ENCODE results near the gene SGCA.

SGCA gene

DNA sequence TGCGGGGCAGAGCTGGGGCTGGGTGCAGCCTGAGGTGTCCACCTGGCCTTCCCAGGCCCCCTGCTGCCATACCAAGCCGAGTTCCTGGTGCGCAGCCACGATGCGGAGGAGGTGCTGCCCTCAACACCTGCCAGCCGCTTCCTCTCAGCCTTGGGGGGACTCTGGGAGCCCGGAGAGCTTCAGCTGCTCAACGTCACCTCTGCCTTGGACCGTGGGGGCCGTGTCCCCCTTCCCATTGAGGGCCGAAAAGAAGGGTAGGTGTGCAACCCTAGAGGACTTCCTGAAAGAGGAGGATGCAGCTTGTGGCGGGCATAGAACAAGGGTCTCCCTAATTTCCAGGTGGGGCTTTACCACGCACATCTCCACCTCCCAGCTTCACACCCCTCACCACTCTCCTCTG lies 2.5 kb downstream of the SGCA start:
- no peak for DNase-seq

DNA sequence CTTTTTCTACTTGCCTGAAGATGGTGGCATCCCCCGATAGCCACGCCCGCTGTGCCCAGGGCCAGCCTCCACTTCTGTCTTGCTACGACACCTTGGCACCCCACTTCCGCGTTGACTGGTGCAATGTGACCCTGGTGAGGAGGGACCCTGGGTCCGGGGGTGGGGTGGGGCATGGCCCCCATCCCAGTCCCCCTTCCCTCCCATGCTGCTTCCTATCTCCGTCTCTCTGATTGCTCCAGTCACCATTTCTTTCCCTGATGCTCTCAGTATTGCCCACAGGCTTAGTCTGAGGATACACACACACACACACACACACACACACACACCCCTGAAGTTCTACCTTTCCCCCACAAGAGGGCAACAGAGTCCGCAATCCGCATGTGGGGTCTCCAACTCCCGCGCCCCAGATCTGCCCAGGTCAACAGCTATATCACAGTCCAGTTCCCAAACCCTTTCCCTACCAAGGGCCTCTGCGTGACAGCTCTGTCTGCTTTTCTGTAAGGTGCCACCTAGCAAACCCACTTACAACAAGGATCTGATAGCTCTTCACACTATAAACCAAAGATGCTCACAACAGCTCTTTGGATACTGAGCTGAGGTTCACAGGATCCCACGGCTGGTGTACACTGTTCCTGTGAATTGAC lies 3.4 kb downstream of the SGCA start:
- DNase-seq: peak; percentile 72

DNA sequence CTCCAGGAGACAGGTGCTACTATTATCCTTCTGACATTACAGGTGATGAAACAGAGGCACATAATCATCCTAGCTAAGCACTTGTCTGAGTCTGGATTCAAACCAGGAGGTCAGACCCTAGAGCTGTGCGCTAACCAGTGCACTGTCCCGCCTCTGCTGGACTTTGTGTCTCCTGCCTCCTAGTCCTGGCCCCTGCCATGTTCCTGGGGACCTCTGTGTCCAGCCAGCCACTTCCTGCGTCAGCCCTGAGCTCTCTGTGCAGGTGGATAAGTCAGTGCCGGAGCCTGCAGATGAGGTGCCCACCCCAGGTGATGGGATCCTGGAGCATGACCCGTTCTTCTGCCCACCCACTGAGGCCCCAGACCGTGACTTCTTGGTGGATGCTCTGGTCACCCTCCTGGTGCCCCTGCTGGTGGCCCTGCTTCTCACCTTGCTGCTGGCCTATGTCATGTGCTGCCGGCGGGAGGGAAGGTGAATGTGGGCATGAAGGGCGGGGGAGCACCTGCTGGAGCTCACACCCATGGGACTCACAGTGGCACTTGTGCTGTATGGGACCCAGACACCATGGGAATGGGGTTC lies 4.2 kb downstream of the SGCA start:
- DNase-seq: no peak

DNA sequence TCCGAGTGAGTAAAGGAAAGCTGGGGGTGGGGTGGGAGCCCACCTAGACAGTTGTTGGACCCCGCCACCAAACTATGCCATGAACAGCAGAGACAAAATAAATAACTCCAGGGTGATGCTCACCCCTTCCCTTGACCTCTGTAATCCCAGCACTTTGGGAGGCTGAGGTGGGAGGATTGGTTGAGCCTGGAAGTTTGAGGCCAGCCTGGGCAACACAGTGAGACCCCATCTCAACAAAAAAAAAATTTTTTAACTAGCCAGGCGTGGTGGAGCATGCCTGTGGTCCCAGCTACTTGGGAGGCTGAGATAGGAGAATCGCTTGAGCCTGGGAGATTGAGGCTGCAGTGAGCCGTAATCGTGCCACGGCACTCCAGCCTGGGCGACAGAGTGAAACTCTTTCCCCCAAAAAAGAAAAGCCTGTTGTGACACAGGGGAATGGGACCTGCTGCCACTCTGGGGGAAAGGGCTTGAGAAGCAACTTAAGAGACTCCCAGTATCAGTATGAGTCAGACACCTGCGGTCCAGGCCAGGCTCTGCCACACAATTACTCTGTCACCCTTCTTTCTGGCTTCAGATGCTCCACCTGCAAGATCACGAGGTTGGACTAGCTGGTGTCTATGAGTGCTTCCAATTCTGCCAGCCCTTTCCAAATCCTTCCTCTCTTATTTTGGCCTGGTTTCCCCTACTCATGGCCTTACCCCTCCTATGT lies 5.0 kb downstream of the SGCA start:
- no peak for DNase-seq

DNA sequence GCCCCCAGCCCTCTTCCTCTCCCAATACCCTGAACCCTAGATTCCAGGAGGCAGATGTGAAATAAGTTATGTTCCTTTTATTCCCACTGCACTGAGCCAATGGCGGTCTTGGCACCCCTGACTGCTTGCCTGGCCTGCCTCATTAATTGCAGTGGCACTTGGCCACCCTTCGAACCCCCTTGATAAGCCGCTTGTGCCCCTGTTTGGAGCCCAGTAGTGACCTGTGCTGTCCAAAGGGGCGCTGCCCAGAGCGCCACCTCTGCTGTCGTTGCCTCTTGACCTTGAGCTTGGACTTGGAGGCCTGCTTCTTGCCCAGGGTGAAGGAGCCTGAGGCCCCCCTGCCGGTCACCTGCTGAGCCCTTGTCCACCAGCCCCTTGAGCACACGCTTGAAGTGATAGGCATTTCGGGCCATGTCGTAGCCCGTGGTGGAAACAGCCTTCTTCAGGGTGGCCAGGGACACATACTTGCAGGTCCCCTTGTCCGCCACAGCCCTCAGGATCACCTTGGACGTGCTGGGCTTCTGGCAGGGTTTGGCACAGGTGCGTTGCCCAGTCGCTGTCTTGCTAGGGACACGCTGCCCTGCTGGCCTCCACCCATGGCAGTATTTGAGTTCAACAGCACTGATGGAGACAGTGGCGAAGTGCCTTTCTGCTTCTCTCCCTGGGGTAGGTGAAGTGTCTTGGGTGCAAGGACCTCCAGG lies 5.7 kb downstream of the SGCA start:
- DNase-seq: no peak

DNA sequence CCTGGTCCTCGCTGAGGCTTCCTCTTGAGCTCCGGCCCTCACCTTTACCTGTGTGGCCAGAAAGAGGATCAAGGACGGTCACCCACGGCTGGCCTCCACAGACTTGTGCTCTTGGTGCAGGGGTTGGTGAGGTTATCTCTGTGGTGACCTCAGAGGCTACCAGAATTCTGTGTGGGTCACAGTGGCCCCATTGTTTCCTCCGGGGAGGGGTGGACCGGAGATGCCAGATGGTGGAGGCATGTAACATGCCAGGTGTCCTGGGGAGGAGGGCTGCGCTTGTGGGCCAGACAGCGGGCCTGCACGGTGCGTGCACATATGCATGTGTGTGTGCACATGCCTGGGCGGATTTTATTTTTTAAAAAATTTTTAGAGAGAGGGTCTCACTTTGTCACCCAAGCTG lies 6.3 kb downstream of the SGCA start:
- DNase-seq: no peak

DNA sequence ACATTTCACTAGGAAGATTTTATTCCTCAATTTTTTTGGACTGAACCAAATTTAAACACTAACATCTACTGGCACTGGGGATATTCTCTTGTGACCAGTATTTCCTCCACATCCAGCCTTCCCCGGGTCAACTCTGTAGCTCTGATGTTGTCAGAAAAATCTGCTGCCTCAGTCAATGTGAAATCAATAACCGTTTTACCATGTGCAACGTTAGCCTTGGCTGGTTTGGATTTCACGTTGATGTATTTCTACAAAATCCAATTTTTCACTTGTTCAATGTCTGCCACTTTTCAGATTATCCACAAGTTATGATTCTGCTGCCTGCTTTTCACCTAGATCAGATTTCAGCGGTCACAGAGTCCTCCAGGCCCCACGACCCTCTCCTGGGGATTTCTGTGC lies 7.1 kb downstream of the SGCA start:
- no peak for DNase-seq

DNA sequence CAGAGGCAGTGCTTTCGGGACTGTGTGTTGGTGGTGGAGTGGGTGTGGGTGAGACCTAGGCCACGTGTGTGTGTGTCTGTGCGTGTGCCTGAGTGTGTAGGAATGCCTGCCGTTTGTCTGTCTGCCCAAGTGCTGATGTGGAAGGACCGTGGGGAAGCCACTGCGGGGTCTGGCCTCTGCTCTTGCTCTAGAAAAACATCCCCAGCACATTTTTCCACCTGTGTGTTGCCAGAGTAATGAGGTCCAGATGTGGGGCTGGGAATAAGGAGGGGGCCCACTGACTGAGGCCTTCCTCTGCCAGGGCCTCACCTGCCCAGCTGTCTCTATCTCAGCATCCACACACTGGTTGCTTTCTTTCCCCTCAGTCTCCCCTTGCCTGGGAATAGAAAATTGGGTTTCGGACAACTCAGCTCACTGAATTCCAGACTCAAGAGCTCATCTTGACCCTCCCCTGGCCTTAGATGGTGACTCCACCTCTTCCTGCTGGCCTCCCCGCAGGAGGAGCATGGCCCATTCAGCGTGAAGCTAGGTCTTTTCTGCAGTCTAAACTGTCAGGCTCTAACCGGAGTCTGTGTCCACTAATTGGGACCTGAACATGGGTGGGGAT lies 7.6 kb downstream of the SGCA start:
- DNase-seq: no peak

DNA sequence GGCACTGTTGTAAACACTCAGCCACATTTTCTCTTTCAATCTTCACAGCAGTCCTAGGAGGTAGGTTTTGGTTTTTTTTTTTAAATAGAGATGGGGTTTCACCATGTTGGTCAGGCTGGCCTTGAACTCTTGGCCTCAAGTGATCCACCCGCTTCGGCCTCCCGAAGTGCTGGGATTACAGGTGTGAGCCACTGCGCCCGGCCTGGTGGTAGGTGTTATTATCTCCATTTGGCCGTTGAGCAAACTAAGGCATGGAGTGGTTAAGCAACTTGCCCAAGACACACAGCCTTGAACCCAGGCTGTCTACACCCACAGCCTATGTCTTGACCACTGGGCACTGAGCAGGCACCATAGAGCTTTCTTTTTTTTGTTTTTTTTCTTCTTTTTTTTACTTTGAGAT lies 8.6 kb downstream of the SGCA start:
- no peak for DNase-seq

DNA sequence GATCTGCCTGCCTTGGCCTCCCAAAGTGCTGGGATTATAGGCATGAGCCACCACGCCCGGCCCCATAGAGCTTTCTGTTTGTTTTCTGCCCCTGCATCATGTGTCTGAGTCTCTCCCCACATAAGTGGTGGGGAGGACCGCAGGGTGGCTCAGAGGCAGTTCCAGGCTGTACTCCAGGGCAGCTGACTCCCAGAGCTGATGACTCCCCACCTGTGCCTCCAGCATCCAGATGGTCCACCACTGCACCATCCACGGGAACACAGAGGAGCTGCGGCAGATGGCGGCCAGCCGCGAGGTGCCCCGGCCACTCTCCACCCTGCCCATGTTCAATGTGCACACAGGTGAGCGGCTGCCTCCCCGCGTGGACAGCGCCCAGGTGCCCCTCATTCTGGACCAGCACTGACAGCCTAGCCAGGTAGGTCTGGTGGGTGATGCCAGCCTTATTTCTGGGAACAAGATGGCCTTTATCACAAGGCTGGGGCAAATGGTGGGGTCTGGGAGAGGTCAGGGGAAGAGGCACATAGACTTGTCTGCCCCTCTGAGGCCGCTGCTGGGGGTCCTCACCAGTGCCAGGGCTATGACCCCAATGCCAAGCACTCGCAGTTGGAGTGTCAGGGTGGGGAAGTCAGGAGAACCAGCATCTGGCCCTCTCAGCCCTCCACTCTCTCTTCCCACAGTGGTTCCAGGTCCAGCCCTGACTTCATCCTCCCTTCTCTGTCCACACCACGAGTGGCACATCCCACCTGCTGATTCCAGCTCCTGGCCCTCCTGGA lies 9.4 kb downstream of the SGCA start:
- DNase-seq: no peak

DNA sequence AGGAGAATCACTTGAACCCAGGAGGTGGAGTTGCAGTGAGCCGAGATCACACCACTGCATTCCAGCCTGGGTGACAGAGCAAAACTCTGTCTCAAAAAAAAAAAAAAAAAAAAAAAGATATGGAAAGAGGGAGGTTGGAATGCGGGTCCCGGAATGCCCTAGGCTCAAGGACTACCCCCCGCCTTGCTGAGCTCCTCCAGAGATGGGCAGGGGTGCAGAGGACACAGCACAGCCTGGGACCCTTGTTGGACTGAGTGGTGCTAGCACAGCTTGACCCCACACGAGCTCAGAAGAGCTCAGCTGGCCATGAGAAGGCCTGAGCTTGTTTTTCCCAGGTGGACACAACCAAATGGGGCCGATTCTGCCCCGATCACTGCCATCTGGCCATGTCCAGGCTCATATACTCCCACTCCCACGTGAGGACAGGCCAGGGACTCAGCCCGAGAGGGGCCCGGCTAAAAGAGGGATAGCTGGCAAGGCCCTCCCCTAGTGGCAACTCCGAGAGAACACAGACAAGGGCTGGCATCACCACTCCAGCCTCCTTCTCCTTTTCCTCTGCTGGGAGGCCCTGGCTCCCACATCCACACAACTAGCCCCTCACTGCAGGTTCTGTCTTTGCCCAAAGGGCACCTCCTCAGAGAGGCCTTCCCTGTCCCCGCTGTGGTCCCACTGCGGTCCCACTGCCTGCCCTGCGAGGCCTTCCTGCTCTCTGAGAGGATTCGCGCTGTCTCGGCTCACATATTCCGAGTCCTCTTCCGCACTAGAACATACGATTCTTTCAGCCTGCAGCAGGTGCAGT lies 11.0 kb downstream of the SGCA start:
- no peak for DNase-seq

DNA sequence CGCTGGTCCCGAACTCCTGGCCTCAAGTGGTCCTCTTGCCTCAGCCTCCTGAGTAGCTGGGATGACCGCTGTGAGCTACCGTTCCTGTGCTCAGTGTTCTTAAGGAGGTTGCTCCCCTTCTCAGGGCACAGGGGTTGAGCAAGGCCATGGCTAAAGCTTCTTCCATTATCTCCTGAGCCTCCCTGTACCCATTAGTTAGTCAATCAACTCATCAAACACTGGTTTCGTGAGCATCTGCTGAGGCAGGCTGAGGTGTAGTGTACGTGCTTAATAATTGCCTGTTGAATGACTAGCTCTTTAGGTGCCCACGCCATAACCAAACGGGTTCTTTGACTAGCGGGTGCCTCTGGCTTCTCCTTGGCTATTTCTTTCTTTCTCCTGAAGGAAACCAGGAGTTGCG lies 11.7 kb downstream of the SGCA start:
- no peak for DNase-seq

DNA sequence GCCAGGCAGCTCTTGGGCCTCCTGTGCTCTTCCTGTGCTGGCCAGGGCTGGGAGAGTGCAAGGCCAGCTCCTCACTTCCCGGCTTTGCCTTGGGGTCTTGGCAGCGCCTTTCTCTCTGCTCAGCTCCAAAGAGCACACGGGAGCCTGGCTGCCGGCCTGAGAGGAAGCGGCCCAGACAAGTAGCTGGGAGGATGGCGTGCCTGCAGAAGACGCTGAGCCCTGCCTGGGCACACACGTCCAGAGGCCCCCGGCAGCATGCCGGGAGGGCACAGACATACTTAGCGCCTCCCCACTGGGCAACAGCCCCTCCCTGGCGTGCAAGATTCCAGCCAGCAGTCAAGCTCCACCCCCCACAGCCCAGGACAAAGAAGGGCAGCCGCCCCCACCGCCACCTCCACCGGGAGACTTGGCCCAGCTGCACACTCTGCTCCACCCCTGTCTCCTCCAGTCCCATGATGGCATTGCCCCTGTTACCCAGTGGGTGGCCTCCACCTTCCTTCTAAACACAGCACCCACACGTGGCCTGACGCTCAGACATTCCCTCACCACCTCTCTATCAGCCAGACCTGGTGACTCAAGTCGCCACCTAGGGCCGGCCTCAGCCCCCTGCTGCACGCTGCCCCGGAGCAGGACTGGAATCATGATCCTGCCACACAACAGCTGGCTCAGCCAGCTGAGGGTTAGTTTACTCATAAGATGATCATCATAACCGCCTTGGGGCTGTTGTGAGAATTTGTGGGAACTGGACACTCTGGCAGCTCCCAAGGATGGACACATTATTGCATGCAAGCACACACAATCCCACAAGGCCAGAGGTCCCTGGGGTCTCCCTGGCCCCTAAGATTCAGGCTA lies 12.4 kb downstream of the SGCA start:
- DNase-seq: peak; percentile 71

DNA sequence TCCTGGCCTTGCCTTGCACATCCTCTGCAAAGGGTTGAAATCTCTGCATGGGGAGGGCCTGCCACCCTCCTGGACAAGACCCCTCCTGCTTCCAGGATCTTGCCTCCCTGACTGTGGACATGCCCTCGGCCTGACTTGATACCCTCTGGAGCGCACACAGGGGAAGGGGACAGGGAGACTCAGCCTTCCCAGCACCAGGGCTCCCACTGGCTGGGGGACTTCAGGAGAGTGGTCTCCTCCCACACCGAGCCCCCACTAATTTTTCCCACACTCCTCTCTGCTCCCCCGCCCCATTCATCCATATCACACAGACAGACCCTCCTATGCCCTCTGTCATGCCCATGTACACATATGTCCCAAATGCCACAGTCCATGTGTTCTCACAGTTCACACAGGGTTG lies 14.3 kb downstream of the SGCA start:
- no peak for DNase-seq

DNA sequence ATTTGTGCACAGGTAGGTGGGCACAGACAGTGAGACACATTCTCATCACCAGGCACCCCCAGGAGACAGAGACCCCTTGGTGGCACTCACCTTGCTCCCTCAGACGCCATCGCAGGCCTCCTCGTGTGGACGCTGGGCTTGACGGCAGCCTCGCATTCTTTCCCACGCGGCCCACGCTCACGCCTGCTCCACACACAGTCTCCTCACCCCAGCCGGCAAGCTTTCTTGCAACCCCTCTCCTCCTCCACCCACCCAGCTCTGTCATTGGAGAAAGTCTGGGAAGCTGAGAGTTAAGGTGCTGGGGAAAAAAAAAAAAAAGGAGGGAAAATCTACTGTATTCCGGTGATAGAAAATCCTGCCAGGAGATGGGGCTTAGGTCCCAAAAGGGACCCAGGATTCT lies 14.8 kb downstream of the SGCA start:
- no peak for DNase-seq

DNA sequence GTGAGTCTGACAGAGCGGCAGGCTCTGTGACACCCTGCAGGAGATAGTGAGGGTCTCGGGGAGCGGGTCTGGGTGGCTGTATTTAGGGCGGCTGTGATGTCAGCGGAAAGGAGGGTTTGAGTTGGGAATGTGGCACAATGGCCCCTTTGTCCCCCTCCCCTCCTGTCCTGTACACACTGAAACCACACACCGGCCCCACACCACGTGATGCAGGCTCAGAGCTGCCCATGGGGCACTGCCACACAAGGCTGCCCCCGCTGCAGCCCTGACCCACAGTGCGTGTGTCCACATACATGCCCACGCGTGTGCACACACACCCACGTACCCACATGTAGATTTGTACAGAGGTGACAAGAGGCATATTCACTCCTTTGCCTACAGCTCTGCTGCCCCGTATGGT lies 15.3 kb downstream of the SGCA start:
- no peak for DNase-seq

DNA sequence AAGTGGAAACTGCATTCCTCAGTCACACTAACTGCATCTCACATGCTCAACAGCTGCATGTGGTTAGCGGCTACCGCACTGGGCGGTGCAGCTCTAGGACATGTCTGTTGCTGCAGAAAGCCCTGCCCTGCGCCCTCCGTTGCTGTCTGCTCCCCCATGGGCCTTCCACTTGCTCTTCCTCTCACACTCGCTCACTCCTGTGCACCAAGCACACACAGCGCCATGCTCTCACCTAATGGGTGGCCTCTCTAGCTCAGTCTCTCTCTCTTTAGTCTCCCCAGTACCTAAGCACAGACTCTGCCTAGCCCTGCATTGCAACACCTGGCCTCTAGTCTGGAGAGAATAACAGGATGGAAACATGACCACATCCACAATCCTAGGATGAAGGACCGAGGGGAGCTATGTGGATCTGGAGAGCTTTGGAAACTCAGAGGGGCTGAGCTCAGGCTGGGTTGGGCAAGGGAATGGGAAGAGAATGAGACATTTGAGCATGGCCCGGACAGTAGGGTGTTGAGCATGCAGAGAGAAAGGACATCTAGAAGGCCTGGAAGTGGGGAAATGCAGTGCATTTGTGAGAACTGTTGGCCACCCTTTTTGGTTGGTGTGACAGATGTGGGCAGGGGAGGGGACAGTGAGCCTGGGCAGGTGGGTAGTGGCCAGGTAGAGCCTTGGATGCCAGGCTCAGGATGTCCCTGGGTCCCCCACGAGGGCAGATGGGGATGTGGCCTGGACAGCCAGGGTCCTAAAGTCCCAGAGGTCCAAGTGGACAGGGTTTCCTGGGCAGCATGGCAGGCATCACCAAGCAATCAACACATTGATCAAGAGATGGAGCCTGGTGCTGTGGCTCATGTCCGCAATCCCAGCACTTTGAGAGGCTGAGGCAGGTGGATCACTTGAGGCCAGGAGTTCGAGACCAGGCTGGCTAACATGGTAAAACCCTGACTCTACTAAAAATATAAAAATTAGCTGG lies 16.1 kb downstream of the SGCA start:
- DNase-seq: no peak

DNA sequence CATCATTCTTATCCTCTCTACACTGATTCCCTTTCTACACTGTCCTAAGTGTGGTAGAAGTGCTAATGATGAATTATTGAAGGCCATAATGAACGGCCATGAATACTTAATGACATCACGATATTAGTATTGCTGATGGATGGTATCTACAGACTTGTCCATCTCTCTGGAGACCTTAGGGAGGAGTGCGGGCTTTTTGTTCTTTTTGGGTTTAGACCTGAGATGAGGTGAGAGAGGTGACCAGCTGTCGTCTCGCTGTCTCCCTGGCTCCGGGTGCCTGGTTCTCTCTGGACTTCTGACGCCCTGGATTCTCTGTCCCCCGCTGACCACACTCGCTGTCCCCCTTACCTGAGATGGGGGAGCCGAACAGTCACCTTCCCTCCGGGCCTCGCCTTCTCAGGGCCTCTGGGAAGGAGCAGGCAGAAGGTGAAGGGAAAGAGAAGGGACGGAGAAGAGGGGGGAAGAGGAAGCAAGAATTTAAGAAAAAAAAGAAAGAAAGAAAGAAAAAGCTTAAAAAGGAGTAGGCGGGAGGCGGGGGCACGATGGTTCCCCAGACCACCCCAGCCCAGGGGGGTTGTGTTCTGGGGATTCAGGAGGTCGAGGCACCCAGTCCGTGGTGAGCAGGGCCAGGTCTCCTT lies 17.1 kb downstream of the SGCA start:
- DNase-seq: no peak

DNA sequence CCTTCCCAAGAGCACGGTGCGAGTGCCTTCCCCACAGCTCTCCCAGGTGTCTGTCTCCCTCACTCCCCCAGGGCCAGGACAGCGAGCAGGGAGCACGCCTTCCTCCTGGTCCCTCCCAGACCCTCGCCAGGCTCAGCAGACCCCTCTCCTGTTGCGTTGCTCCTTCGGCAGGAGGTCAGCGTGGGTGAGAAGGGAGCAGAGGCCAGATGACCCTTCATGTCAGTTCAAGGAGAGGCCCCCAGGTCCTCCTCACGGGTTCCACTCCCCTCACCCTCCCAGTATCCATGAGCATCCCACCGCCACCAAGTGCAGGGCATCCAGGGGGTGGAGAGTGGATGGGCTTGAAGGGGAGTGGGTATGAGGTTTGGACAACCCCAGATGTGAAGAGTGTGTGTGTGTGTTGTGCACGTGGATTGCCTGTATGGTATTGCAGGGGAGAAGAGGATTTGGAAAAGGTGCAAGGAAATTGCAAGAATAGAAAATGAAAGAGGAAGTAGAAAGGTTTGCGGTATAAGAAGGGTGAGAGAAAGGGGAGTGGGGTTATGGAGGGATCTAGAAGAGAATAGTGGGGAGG lies 17.7 kb downstream of the SGCA start:
- peak; percentile 75 for DNase-seq

All from OCI-M1 (cell line).